ENCODE results near the gene NOXO1. TPM values are rescaled to one million over a fixed set of nuclear protein-coding genes. Genes with fewer than 3 reads are reported as not detected.
"Not testable (repeated sequence)": the region's sequence is repeated elsewhere in the genome, so short reads cannot be mapped to it uniquely, and the experiment has no call there.

NOXO1 gene
- total and polyA plus RNA-seq, 10 of the 15 experiments (the other 5 are each of a cell fraction or from before 2014, with no cell fraction given), result 0.09 to 0.76 (median 0.26) TPM; not detected in 4

DNA sequence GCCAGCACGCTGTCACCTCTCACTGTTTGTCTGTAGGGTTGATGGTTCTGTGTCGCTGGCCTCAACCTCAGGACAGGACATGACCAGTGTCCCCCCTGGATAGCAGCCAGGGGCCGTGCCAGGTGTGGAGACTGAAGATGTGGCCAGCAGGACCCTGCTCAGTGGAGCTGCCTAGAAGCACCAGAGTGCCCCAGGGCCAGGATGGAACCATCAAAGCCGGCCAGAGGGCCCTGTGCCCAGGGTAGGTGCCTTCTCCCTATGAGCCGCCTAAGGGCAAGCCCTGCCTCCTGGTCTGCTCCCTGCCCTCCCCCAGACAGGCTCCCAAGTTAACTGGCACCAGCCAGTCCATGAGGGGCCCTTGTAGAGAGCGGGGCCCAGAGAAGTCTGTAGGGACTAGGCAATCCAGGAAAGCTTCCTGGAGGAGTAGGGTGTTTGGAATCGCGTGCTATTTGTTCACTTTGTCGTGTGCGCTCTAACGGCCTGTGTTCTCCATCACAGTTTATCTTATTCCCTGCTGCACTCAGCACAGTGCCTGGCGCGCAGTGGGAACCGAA, 22.5 kb downstream of the NOXO1 start:
- H3K27me3 ChIP-seq (replicated peaks in 1 of 2; ENCODE audit: control insufficient read depth in 2 of 2, insufficient read depth in 2 of 2, low read length in 1 of 2), result no peaks in the 10 kb centered on the region; a peak in 1 of 4 replicates
- POLR2A ChIA-PET, result interaction anchor here (1.3 to 1.8 kb wide), 3 partner anchors 13 to 23 kb away, joined by 3 to 4 read pairs (median 3); partner anchors contain the start of genes MSRB1, NOXO1 and TBL3
- ATAC-seq, result no peak; the same call in 2 of the 3 replicates

DNA sequence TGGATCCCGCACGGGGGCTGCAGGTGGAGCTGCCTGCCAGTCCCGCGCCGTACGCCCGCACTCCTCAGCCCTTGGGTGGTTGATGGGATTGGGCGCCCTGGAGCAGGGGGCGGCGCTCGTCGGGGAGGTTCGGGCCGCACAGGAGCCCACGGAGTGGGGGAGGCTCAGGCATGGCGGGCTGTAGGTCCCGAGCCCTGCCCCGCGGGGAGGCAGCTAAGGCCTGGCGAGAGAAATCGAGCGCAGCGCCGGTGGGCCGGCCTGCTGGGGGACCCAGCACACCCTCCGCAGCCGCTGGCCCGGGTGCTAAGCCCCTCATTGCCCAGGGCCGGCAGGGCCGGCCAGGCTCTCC, 23.2 kb downstream of the NOXO1 start:
- WGBS (ENCODE audit: insufficient coverage, insufficient replicate concordance, low lambda C conversion rate, missing lambda C conversion rate), result 74% methylated on average over 26 of the region's 30 CpGs
- in situ Hi-C loops (cut with MboI), result not testable (repeated sequence)

More for the DNA sequence above, 22.5 kb downstream of the NOXO1 start:
- Histone ChIP-seq H3K4me2 (ENCODE audit: control insufficient read depth, insufficient read depth) (peak overlapping the region; percentile 89), H2AFZ (ENCODE audit: control insufficient read depth, low read depth, low read length) (peak overlapping the region; percentile 95), H3K79me2 (ENCODE audit: control insufficient read depth, insufficient read depth, low read length) (peaks cover 41% of the 10 kb centered on the region), H3K9me3 (replicated peaks; ENCODE audit: control insufficient read depth, insufficient read depth, low read length) (no peaks in the 10 kb centered on the region), H3K4me1 (ENCODE audit: control insufficient read depth, insufficient read depth, low read length) (peaks cover 19% of the 10 kb centered on the region), H3K4me3 (no peak overlapping the region; the same call in 1 of the 2 replicates), H3K9ac (ENCODE audit: control insufficient read depth, insufficient read depth, low read length) (peak overlapping the region; percentile 2; the same call in 1 of the 2 replicates), H4K20me1 (ENCODE audit: control insufficient read depth, insufficient read depth) (peaks cover 6% of the 10 kb centered on the region; the same call in 1 of the 2 replicates), H3K27ac (ENCODE audit: control insufficient read depth, insufficient read depth) (no peak overlapping the region), H3K36me3 (ENCODE audit: control insufficient read depth in 2 of 2, insufficient read depth in 2 of 2, low read length in 1 of 2) (peaks cover 8 to 13% of the 10 kb centered on the region in 2 experiments; a peak in 3 of 4 replicates)
- no peak for FAIRE-seq
- 44% methylated on average over 14 of the region's 14 CpGs for WGBS (ENCODE audit: insufficient coverage, insufficient replicate concordance, low lambda C conversion rate, missing lambda C conversion rate)
- CTCF ChIA-PET, result interaction anchor here (0.9 kb wide), 1 partner anchor 45 kb away, joined by 3 read pairs; no protein-coding TSS in a partner anchor
- RAD21 ChIA-PET (ENCODE audit: unreplicated experiment), result no interaction called here
- SMC1A ChIA-PET (ENCODE audit: uncharacterized antibody, unreplicated experiment), result no interaction called here
- DNase-seq (ENCODE audit: low read depth, low spot score), result no peak
- no peak for TF ChIP-seq BRCA1 (IDR thresholded peaks at IDR 0.05; ENCODE audit: low read depth, low read length)
- TF ChIP-seq SP1 (IDR thresholded peaks at IDR 0.05; ENCODE audit: low read depth, low read length), result no peak
- no peak for TF ChIP-seq KLF5 (IDR thresholded peaks at IDR 0.05; ENCODE audit: partially characterized antibody)
- TF ChIP-seq SREBF2 (IDR thresholded peaks at IDR 0.05; ENCODE audit: low read length), result no peak
- no peak for TF ChIP-seq MTA3 (IDR thresholded peaks at IDR 0.05; ENCODE audit: borderline replicate concordance, low read length)
- no peak for TF ChIP-seq SPI1 (IDR thresholded peaks at IDR 0.05; ENCODE audit: borderline replicate concordance, insufficient read depth, low read depth, low read length)
- no peak for TF ChIP-seq IKZF1 (conservative IDR thresholded peaks at IDR 0.05)
- TF ChIP-seq KAT2A (conservative IDR thresholded peaks at IDR 0.05; ENCODE audit: control insufficient read depth, low read depth, low read length), result no peak
- TF ChIP-seq POLR2AphosphoS5 (IDR thresholded peaks at IDR 0.05; ENCODE audit: low read length), result no peak
- TF ChIP-seq ZZZ3 (IDR thresholded peaks at IDR 0.05; ENCODE audit: control insufficient read depth, insufficient read length, low read depth), result no peak
- TF ChIP-seq TARDBP (IDR thresholded peaks at IDR 0.05; ENCODE audit: borderline replicate concordance), result no peak
- in situ Hi-C loops (cut with MboI) (no loop called here), intact Hi-C loops (cut with micrococcal nuclease; ENCODE audit: unreplicated experiment) (no loop called here)
- BruUV-seq (replicated peaks), result no TSS peak

More for the DNA sequence above, 23.2 kb downstream of the NOXO1 start:
- SMC1A ChIA-PET (ENCODE audit: uncharacterized antibody, unreplicated experiment); BruUV-seq (replicated peaks); H3K27ac ChIP-seq (ENCODE audit: control insufficient read depth, insufficient read depth); CTCF ChIA-PET; H3K4me2 ChIP-seq (ENCODE audit: control insufficient read depth, insufficient read depth); H2AFZ ChIP-seq (ENCODE audit: control insufficient read depth, low read depth, low read length); ATAC-seq; H4K20me1 ChIP-seq (ENCODE audit: control insufficient read depth, insufficient read depth); H3K9me3 ChIP-seq (replicated peaks; ENCODE audit: control insufficient read depth, insufficient read depth, low read length); FAIRE-seq; H3K9ac ChIP-seq (ENCODE audit: control insufficient read depth, insufficient read depth, low read length); intact Hi-C loops (cut with micrococcal nuclease; ENCODE audit: unreplicated experiment); RAD21 ChIA-PET (ENCODE audit: unreplicated experiment); H3K27me3 ChIP-seq (replicated peaks in 1 of 2; ENCODE audit: control insufficient read depth in 2 of 2, insufficient read depth in 2 of 2, low read length in 1 of 2); DNase-seq (ENCODE audit: low read depth, low spot score); H3K4me3 ChIP-seq: not testable (repeated sequence)
- peaks cover 34% of the 10 kb centered on the region for H3K79me2 ChIP-seq (ENCODE audit: control insufficient read depth, insufficient read depth, low read length)
- H3K4me1 ChIP-seq (ENCODE audit: control insufficient read depth, insufficient read depth, low read length), result peaks cover 19% of the 10 kb centered on the region
- H3K36me3 ChIP-seq (ENCODE audit: control insufficient read depth in 2 of 2, insufficient read depth in 2 of 2, low read length in 1 of 2), result peaks cover 5 to 13% of the 10 kb centered on the region in 2 experiments; a peak in 3 of 4 replicates
- POLR2A ChIA-PET, result interaction anchor here (1.1 to 1.8 kb wide), 3 partner anchors 12 to 15 kb away, joined by 3 to 6 read pairs (median 3); partner anchors contain the start of genes MSRB1 and TBL3

All from GM12878 (cell line).